Erythroblast (primary cell): ENCODE data around the gene SAMD5.

Experiments used
- GATA1 ChIP-seq: IDR thresholded peaks from 2 replicates; pipeline ENCODE4 v1.6.1; 2011; ENCODE audit warnings: low read depth, mild to moderate bottlenecking, control low read depth, low read length, moderate library complexity
- POLR2A ChIP-seq: IDR thresholded peaks from 2 replicates; pipeline ENCODE4 v1.6.1; 2011; ENCODE audit warnings: mild to moderate bottlenecking, low read length

- TF ChIP-seq GATA1, result no peak
- TF ChIP-seq POLR2A, result no peak
These were observed 2.6 kb downstream of the SAMD5 start for GRCh38 chr6:147510929-147511590.
